IMR-90 (cell line): Measurements from ENCODE around the gene CA11. TPM values are rescaled to one million over a fixed set of nuclear protein-coding genes. Genes with fewer than 3 reads are reported as not detected.

Experiments
- ATAC-seq: fragments of 200-7000 bp; cut with Tn5 transposase; 2 replicates; pipeline ENCODE4 v1.9.1; 2020; ENCODE audit warnings: low read depth, mild to moderate bottlenecking, moderate library complexity
- BruUV-seq: library from RNA; stranded (reverse); fragments of 400-500 nt; replicated peaks from 2 replicates; lab custom pipeline; 2021; lab: Mats Ljungman, UMichigan
- CTCF ChIA-PET: fragments of 300-600 bp; formaldehyde crosslinking; extraction: SDS; loops from one replicate; lab custom pipeline; 2021; ENCODE audit warnings: antibody characterized with exemption; lab: Yijun Ruan, JAX
- POLR2A ChIA-PET: fragments of 300-600 bp; sonication (Branson Sonifier 250); formaldehyde crosslinking; loops from one replicate; lab custom pipeline; 2022; ENCODE audit warnings: antibody characterized with exemption; ENCODE audit not compliant: unreplicated experiment; lab: Charles Lee
- DNase-seq: peaks from one replicate; pipeline ENCODE4 v3.0.0; 2013
- H2AFZ ChIP-seq: replicated peaks from 2 replicates; pipeline ENCODE3; 2013; ENCODE audit warnings: low read length, mild to moderate bottlenecking; ENCODE audit not compliant: poor library complexity
- H2AK5ac ChIP-seq: 2 replicates; pipeline ENCODE4 v1.6.1; 2013; ENCODE audit warnings: low read depth, low read length, inconsistent platforms
- H2AK9ac ChIP-seq: replicated peaks from 2 replicates; pipeline ENCODE3; 2013; ENCODE audit warnings: mild to moderate bottlenecking, low read depth, low read length, moderate library complexity; ENCODE audit not compliant: poor library complexity
- H2BK120ac ChIP-seq: 2 replicates; pipeline ENCODE4 v1.6.1; 2013; ENCODE audit warnings: low read depth, low read length, inconsistent platforms
- H2BK15ac ChIP-seq: 3 replicates; pipeline ENCODE4 v1.6.1; 2013; ENCODE audit warnings: low read depth, low read length, inconsistent platforms
- H2BK20ac ChIP-seq: 2 replicates; pipeline ENCODE4 v1.6.1; 2013; ENCODE audit warnings: low read depth, mild to moderate bottlenecking, inconsistent platforms, low read length, moderate library complexity
- H2BK5ac ChIP-seq: 2 replicates; pipeline ENCODE4 v1.6.1; 2013; ENCODE audit warnings: mild to moderate bottlenecking, low read depth, low read length, inconsistent platforms; ENCODE audit not compliant: poor library complexity, severe bottlenecking
- H3K14ac ChIP-seq: replicated peaks from 2 replicates; pipeline ENCODE4 v1.6.1; 2013; ENCODE audit warnings: low read depth, low read length, inconsistent platforms
- H3K18ac ChIP-seq: 2 replicates; pipeline ENCODE4 v1.6.1; 2013; ENCODE audit warnings: low read depth, low read length, control low read depth
- H3K23ac ChIP-seq: 2 replicates; pipeline ENCODE4 v1.6.1; 2013; ENCODE audit warnings: low read depth, low read length, inconsistent platforms
- H3K27ac ChIP-seq: 2 replicates; pipeline ENCODE4 v1.5.1; 2013; ENCODE audit warnings: mild to moderate bottlenecking, control low read depth, low read length; ENCODE audit not compliant: insufficient read depth
- H3K27me3 ChIP-seq: 2 replicates; pipeline ENCODE4 v1.6.1; 2013; ENCODE audit warnings: low read length; ENCODE audit not compliant: control insufficient read depth, insufficient read depth
- H3K36me3 ChIP-seq: 2 replicates; pipeline ENCODE4 v1.6.1; 2013; ENCODE audit warnings: low read length, mixed read lengths; ENCODE audit not compliant: control insufficient read depth, insufficient read depth
- H3K4ac ChIP-seq: 2 replicates; pipeline ENCODE4 v1.6.1; 2013; ENCODE audit warnings: low read depth, low read length, inconsistent platforms
- H3K4me1 ChIP-seq: 2 replicates; pipeline ENCODE4 v1.6.1; 2013; ENCODE audit warnings: low read length, mixed read lengths; ENCODE audit not compliant: control insufficient read depth, insufficient read depth
- H3K4me2 ChIP-seq: 2 replicates; pipeline ENCODE4 v1.6.1; 2013; ENCODE audit warnings: low read depth, mild to moderate bottlenecking, control low read depth, low read length, moderate library complexity
- H3K4me3 ChIP-seq: 2 replicates; pipeline ENCODE4 v1.5.1; 2013; ENCODE audit warnings: low read depth, mild to moderate bottlenecking, control low read depth, low read length, moderate library complexity; ENCODE audit not compliant: insufficient read depth
- H3K56ac ChIP-seq: 2 replicates; pipeline ENCODE4 v1.6.1; 2013; ENCODE audit warnings: low read length, inconsistent platforms; ENCODE audit not compliant: insufficient read depth; ENCODE audit errors: extremely low read depth
- H3K79me1 ChIP-seq, 2 experiments: 2 replicates each; pipeline ENCODE4 v1.6.1; 2013; ENCODE audit warnings: low read length in 2 of 2, inconsistent platforms in 1 of 2, low read depth in 1 of 2
- H3K9ac ChIP-seq: 2 replicates; pipeline ENCODE4 v1.6.1; 2013; ENCODE audit warnings: low read depth, low read length, control low read depth
- H3K9me1 ChIP-seq: 2 replicates; pipeline ENCODE4 v1.6.1; 2013; ENCODE audit warnings: low read length, inconsistent platforms; ENCODE audit not compliant: insufficient read depth
- H3K9me3 ChIP-seq: 2 replicates; pipeline ENCODE4 v1.6.1; 2013; ENCODE audit warnings: low read length; ENCODE audit not compliant: control insufficient read depth, insufficient read depth
- H4K20me1 ChIP-seq: 2 replicates; pipeline ENCODE4 v1.6.1; 2013; ENCODE audit warnings: low read length, inconsistent platforms; ENCODE audit not compliant: insufficient read depth
- H4K5ac ChIP-seq: 2 replicates; pipeline ENCODE4 v1.6.1; 2013; ENCODE audit warnings: mild to moderate bottlenecking, low read depth, low read length, control low read depth
- H4K8ac ChIP-seq, 2 experiments: 2 replicates each; pipeline ENCODE4 v1.6.1; 2013; ENCODE audit warnings: low read depth in 2 of 2, low read length in 2 of 2, control low read depth in 1 of 2, inconsistent platforms in 1 of 2
- H4K91ac ChIP-seq: 2 replicates; pipeline ENCODE4 v1.6.1; 2013; ENCODE audit warnings: low read depth, low read length, inconsistent platforms; ENCODE audit not compliant: insufficient read depth
- BHLHE40 ChIP-seq: fragments of 150-350 bp; IDR thresholded peaks from 2 replicates; pipeline ENCODE4 v1.6.1; 2016; ENCODE audit warnings: mild to moderate bottlenecking, low read depth, low read length
- CEBPB ChIP-seq: IDR thresholded peaks from 2 replicates; pipeline ENCODE4 v1.6.1; 2012; ENCODE audit warnings: low read depth, low read length, improper control_type of control experiment
- CHD1 ChIP-seq: IDR thresholded peaks from 2 replicates; pipeline ENCODE4 v1.6.1; 2012; ENCODE audit warnings: low read depth, low read length, improper control_type of control experiment
- CTCF ChIP-seq: conservative IDR thresholded peaks from 2 replicates; pipeline ENCODE4 v1.5.1; 2012; ENCODE audit warnings: mild to moderate bottlenecking, low read depth, low read length, improper control_type of control experiment
- FOS ChIP-seq: fragments of 150-350 bp; IDR thresholded peaks from 2 replicates; pipeline ENCODE4 v1.6.1; 2016; ENCODE audit warnings: low read depth, low read length
- MAFK ChIP-seq: IDR thresholded peaks from 2 replicates; pipeline ENCODE4 v1.6.1; 2012; ENCODE audit warnings: low read depth, low read length, improper control_type of control experiment
- MAZ ChIP-seq: IDR thresholded peaks from 2 replicates; pipeline ENCODE4 v1.6.1; 2012; ENCODE audit warnings: low read depth, mild to moderate bottlenecking, low read length, improper control_type of control experiment, moderate library complexity, borderline replicate concordance
- MXI1 ChIP-seq: IDR thresholded peaks from 2 replicates; pipeline ENCODE4 v1.6.1; 2012; ENCODE audit warnings: low read depth, mild to moderate bottlenecking, low read length, moderate library complexity, borderline replicate concordance
- NFE2L2 ChIP-seq: fragments of 150-350 bp; IDR thresholded peaks from 2 replicates; pipeline ENCODE4 v1.6.1; 2016; ENCODE audit warnings: low read depth, mild to moderate bottlenecking, low read length
- POLR2A ChIP-seq: IDR thresholded peaks from 2 replicates; pipeline ENCODE4 v1.6.1; 2012; ENCODE audit warnings: mild to moderate bottlenecking, low read depth, low read length
- RAD21 ChIP-seq: IDR thresholded peaks from 2 replicates; pipeline ENCODE4 v1.6.1; 2012; ENCODE audit warnings: low read length, improper control_type of control experiment
- RCOR1 ChIP-seq: IDR thresholded peaks from 2 replicates; pipeline ENCODE4 v1.6.1; 2012; ENCODE audit warnings: mild to moderate bottlenecking, low read length, improper control_type of control experiment; ENCODE audit not compliant: insufficient replicate concordance
- RFX5 ChIP-seq: IDR thresholded peaks from 2 replicates; pipeline ENCODE4 v1.8.0; 2012; ENCODE audit warnings: low read depth, mild to moderate bottlenecking, low read length, moderate library complexity
- SMC3 ChIP-seq: fragments of 150-350 bp; IDR thresholded peaks from 2 replicates; pipeline ENCODE4 v1.6.1; 2016; ENCODE audit warnings: low read depth, mild to moderate bottlenecking, antibody characterized with exemption, low read length, moderate library complexity
- WGBS, 2 experiments: methylation state at CpG; one replicate each; pipeline versions ENCODE4 v1.1.5 to v1.1.7; 2013; ENCODE audit warnings: missing lambda C conversion rate in 2 of 2; ENCODE audit not compliant: insufficient read length in 1 of 2; ENCODE audit errors: extremely low coverage in 2 of 2; 5-methylcytosine and 5-hydroxymethylcytosine counted together
- dilution Hi-C: fragments of 300-500 bp; cut with HindIII; formaldehyde crosslinking; loops from one replicate; pipeline ENCODE4 v1.14.3; 2018; ENCODE audit warnings: low sequenced_read_pairs; ENCODE audit not compliant: unreplicated experiment
- in situ Hi-C: fragments of 300-500 bp; cut with MboI; formaldehyde crosslinking; loops from 3 replicates; pipeline ENCODE4 v1.14.3; 2019; ENCODE audit warnings: low sequenced_read_pairs, inconsistent platforms, mixed read lengths
- intact Hi-C: fragments of 100-400 bp; cut with micrococcal nuclease; formaldehyde crosslinking; loops from 2 replicates; pipeline ENCODE4 v1.10.0; 2022
- polyA plus RNA-seq, 3 experiments: library from polyadenylated mRNA; depleted of rRNA; stranded (reverse); fragments of >200 nt; gene quantifications; 2 replicates each; pipeline ENCODE4 v1.2.3, GENCODE V29; 2012; ENCODE audit warnings: low replicate concordance in 1 of 3
- total RNA-seq: library from RNA; depleted of rRNA; stranded (reverse); fragments of >200 nt; gene quantifications from 2 replicates; pipeline ENCODE4 v1.2.3, GENCODE V29; 2012
- TF ChIP-seq, protein P1 (sequence below): fragments of 150-350 bp; IDR thresholded peaks from 2 replicates; pipeline ENCODE4 v1.6.1; 2017; ENCODE audit warnings: mild to moderate bottlenecking, antibody characterized with exemption, low read length, low read depth
- TF ChIP-seq, protein P2 (sequence below): fragments of 150-350 bp; IDR thresholded peaks from 2 replicates; pipeline ENCODE4 v1.6.1; 2016; ENCODE audit warnings: low read depth, mild to moderate bottlenecking, low read length, moderate library complexity, borderline replicate concordance

CA11 gene
- total and polyA plus RNA-seq, 2 of the 4 experiments (the other 2 are of a cell fraction): 1.3 to 2.9 TPM

GRCh38 chr19:48595171-48595570 is 50.8 kb downstream of the CA11 start:
- TF ChIP-seq RFX5 (no peak), CEBPB (no peak), MAZ (no peak), FOS (no peak), RCOR1 (no peak), NFE2L2 (no peak), BHLHE40 (no peak), MXI1 (no peak), CTCF (no peak), RAD21 (no peak), MAFK (no peak), SMC3 (no peak), CHD1 (no peak), POLR2A (no peak)
- TF ChIP-seq, protein P1, sequence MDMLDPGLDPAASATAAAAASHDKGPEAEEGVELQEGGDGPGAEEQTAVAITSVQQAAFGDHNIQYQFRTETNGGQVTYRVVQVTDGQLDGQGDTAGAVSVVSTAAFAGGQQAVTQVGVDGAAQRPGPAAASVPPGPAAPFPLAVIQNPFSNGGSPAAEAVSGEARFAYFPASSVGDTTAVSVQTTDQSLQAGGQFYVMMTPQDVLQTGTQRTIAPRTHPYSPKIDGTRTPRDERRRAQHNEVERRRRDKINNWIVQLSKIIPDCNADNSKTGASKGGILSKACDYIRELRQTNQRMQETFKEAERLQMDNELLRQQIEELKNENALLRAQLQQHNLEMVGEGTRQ: no peak
- TF ChIP-seq, protein P2, sequence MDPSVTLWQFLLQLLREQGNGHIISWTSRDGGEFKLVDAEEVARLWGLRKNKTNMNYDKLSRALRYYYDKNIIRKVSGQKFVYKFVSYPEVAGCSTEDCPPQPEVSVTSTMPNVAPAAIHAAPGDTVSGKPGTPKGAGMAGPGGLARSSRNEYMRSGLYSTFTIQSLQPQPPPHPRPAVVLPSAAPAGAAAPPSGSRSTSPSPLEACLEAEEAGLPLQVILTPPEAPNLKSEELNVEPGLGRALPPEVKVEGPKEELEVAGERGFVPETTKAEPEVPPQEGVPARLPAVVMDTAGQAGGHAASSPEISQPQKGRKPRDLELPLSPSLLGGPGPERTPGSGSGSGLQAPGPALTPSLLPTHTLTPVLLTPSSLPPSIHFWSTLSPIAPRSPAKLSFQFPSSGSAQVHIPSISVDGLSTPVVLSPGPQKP: no peak
- H3K27ac ChIP-seq: no peak overlapping the region
- dilution Hi-C loops (no loop called here), intact Hi-C loops (no loop called here), in situ Hi-C loops (no loop called here)
- no peak overlapping the region for H2BK5ac ChIP-seq
- no peak overlapping the region for H2BK15ac ChIP-seq
- no peak for DNase-seq
- ATAC-seq: no peak
- H3K79me1 ChIP-seq: no peaks in the 10 kb centered on the region
- H2AK9ac ChIP-seq: no peak overlapping the region
- WGBS, 2 experiments: 83% methylated on average over 7 of the region's 9 CpGs; no CpG with 5 or more reads in 1 of the 2 experiments
- no peak overlapping the region for H3K18ac ChIP-seq
- no peak overlapping the region for H3K4ac ChIP-seq
- no peaks in the 10 kb centered on the region for H4K20me1 ChIP-seq
- no TSS peak for BruUV-seq
- H3K4me3 ChIP-seq: no peak overlapping the region
- no peak overlapping the region for H3K23ac ChIP-seq
- no peaks in the 10 kb centered on the region for H3K4me1 ChIP-seq
- H4K91ac ChIP-seq: no peak overlapping the region
- no peak overlapping the region for H4K5ac ChIP-seq
- no peak overlapping the region for H3K9ac ChIP-seq
- H2BK20ac ChIP-seq: no peak overlapping the region
- H3K9me1 ChIP-seq: no peaks in the 10 kb centered on the region
- no peak overlapping the region for H3K4me2 ChIP-seq
- H3K14ac ChIP-seq: no peak overlapping the region
- no peak overlapping the region for H2BK120ac ChIP-seq
- no peak overlapping the region for H3K56ac ChIP-seq
- ChIA-PET POLR2A (no interaction called here), CTCF (no interaction called here)
- H3K9me3 ChIP-seq: no peaks in the 10 kb centered on the region
- no peak overlapping the region for H2AFZ ChIP-seq
- H4K8ac ChIP-seq: no peak overlapping the region
- H2AK5ac ChIP-seq: no peak overlapping the region
- no peaks in the 10 kb centered on the region for H3K36me3 ChIP-seq
- peaks cover 16% of the 10 kb centered on the region for H3K27me3 ChIP-seq
